ENCODE data around the gene MRM2. TPM values are rescaled to one million over a fixed set of nuclear protein-coding genes. Genes with fewer than 3 reads are reported as not detected.

Gene MRM2
- total RNA-seq, 2 donors from 2014 or later: 30.0 to 34.5 TPM

DNA sequence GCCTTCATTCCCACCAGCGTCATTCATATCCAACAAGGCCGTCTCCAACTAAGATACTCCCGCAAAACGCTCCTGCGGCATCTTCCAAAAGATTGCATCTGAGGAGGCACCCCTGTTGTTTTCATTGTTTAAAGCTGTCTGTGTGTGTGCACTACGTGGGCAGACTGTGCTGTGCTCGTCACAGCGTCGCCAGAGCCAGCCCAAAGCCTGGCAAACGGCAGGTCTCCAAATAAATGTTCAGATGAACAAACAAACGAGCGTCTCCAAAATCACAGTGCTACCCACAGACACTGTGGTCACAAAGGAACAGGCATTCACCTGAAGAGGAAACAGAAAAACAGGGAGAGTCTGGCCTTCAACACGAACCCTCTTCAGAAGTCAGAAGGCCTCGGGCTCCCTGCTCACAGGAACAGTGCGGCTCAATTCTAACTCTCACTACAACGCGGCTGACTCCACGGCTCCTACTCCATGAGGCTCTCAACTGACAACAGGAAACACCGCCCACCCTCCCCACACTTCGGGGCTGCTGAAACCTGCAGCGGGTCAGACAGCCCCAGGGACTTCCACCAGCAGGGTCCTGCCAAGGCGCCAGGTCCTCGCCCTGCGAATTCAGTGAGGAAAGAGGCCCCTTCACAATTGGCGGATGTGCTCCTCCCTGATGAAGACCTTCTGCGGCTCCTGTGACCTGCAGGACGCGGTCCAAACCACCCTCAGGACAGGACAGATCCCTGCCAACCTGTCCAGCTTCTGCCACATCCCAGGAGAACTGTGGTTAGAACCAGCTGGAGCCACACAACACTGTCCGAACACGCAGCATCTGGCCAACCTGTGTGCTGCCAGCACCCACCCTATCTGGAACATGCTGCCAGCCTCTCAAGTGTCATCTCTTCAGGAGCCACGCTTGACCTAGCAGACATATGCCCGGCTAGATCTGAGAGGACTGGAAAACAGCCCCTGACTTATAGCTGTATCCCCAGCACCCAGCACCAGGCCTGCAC lies 45.3 kb downstream of the MRM2 start:
- Mint-ChIP-seq H3K27ac (no peak overlapping the region), H3K36me3 (no peaks in the 10 kb centered on the region), H3K27me3 (no peaks in the 10 kb centered on the region), H3K4me3 (no peak overlapping the region), H3K4me1 (ENCODE audit: low read depth in 2 of 2) (peaks cover 3 to 5% of the 10 kb centered on the region in 2 donors), H3K9me3 (no peaks in the 10 kb centered on the region)
- ATAC-seq: no peak
- no peak for DNase-seq (ENCODE audit: low spot score)

DNA sequence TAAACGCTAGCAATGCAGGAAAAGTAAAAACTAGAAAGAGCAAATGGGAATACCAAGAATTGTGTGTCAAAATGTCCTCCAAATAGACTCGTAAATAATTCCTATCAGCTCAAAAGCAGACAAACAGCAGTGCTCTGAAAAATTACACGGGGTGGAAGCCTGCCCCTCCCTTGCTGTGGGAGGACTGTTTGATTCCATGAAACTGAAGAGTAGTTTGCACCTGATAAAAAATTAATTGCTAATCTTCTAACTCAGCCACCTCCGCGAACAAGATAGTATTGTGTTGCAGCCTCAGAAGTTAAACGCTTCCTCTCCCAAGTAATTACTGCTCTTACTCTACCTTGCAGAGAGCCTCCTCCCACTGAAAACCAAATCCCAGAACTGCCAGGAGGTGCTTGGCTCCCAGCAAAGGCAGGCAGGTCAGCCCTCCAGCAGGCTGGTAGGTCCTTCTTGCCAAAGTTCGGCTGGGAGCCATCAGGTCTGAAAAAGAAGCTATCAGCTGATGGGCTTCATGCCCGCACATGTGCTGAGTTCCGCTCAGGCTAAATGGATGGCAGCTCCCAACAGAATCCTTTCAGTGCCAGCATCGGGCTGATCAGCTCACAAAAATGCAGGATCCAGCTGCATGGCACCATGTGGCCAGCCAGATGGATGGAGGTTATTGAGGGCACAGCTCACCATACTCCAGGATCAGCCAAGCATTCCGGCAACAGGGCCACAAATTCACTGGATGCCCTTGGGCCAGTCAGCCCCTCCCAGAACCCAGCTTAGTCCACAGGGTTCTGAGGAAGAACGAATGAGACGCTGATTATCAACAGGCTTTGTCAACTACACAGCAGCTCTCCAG lies 46.4 kb downstream of the MRM2 start:
- H3K36me3 Mint-ChIP-seq: no peaks in the 10 kb centered on the region
- no peak for ATAC-seq
- no peaks in the 10 kb centered on the region for H3K9me3 Mint-ChIP-seq
- peaks cover 4 to 5% of the 10 kb centered on the region in 2 donors for H3K4me1 Mint-ChIP-seq (ENCODE audit: low read depth in 2 of 2)
- no peaks in the 10 kb centered on the region for H3K27me3 Mint-ChIP-seq
- no peak overlapping the region for H3K4me3 Mint-ChIP-seq
- H3K27ac Mint-ChIP-seq: no peak overlapping the region
- no peak for DNase-seq (ENCODE audit: low spot score)

DNA sequence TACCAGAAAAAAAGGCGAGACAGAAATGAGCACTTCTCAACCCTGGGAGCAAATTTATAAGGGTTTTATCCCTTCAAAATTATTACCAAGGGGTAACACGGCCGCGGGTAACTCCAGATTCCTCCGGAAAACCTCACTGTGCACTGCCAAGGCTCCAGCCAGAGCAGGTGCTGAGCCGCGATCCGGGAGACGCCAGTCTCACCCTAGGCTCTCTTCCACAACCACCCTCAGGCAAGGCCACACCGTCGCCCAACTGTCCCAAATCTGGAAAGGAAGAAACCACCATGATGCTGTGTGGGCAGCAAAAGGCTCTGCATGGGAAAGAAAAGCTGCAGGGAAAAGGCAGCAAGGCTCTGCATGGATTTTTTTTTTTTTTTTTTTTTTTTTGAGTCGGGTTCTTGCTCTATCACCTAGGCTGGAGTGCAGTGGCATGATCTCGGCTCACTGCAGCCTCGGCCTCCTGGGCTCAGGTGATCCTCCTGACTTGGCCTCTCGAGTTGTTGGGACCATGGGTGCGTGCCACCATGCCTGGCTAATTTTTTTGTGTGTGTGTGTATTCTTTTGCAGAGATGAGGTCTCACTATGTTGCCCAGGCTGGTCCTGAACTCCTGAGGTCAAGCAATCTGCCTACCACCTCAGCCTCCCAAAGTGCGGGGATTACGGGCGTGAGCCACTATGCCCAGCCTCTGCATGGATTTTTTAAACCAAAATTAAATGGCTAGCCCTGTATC lies 48.3 kb downstream of the MRM2 start:
- DNase-seq (ENCODE audit: low spot score): no peak
- ATAC-seq: no peak
- Mint-ChIP-seq H3K4me1 (ENCODE audit: low read depth in 2 of 2) (peaks cover 5 to 6% of the 10 kb centered on the region in 2 donors), H3K36me3 (peaks cover 7% of the 10 kb centered on the region), H3K27ac (no peak overlapping the region), H3K9me3 (no peaks in the 10 kb centered on the region), H3K4me3 (no peak overlapping the region), H3K27me3 (no peaks in the 10 kb centered on the region)

DNA sequence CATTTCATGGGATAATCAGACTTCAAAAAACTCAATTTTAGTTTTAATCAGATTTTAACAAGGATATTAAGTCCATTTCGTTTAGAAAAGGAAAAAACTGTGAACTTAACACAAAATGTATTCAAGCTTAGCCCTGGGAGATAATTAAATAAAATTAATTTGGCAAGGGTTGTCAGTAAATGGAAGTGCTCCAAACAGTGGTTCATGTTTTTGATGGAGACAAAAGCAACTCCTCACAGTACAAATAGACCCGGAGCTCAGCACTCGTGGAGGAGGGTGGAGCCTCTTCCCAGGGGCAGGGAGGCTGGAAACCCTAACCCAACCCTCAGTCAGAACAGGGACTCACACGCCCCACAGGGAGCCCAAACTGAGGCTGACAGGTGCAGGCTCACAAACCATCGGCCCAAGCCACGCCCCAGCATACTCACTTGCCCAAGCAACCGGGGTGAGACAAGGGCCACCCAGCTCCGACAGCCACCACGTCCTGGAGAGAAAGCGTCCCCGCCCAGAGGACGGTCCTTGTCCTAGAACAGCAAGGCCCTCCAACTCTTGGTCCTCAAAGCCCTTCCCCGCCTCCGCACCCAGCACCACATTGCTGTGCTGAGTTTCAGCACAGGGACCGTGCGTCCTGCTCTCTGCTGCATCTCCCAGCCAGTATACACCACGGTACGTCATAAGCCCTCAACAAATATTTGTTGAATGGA lies 49.0 kb downstream of the MRM2 start:
- H3K9me3 Mint-ChIP-seq: no peaks in the 10 kb centered on the region

DNA sequence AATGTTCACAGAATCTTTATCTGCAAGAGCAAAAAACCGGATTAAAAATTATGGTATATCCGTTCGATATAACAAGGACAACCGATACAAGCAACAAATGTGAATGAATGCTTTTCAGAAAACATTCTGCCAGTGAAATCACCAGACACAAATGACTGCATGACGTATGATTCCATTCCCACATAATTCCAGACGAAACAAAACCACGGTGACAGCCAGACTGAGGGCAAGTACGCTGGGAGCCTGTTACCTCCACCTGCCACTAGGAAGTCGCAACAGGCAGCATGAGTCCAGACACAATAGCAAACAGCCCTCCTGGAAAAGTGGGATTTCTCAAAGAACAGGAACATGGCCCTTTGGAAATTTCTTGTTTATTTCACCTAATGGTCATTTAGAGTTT lies 51.0 kb downstream of the MRM2 start:
- DNase-seq (ENCODE audit: low spot score): no peak
- Mint-ChIP-seq H3K27ac (no peak overlapping the region), H3K4me3 (no peak overlapping the region), H3K27me3 (no peaks in the 10 kb centered on the region), H3K36me3 (peaks cover 14% of the 10 kb centered on the region), H3K9me3 (no peaks in the 10 kb centered on the region), H3K4me1 (ENCODE audit: low read depth in 2 of 2) (peaks cover 0 to 3% of the 10 kb centered on the region in 2 donors)
- no peak for ATAC-seq

More for the DNA sequence above, 49.0 kb downstream of the MRM2 start:
- no peak overlapping the region for H3K4me3 Mint-ChIP-seq
- ATAC-seq (no peak), DNase-seq (ENCODE audit: low spot score) (no peak)
- H3K27ac Mint-ChIP-seq: no peak overlapping the region
- H3K36me3 Mint-ChIP-seq: peaks cover 14% of the 10 kb centered on the region
- H3K4me1 Mint-ChIP-seq (ENCODE audit: low read depth in 2 of 2): peaks cover 5 to 6% of the 10 kb centered on the region in 2 donors
- no peaks in the 10 kb centered on the region for H3K27me3 Mint-ChIP-seq

DNA sequence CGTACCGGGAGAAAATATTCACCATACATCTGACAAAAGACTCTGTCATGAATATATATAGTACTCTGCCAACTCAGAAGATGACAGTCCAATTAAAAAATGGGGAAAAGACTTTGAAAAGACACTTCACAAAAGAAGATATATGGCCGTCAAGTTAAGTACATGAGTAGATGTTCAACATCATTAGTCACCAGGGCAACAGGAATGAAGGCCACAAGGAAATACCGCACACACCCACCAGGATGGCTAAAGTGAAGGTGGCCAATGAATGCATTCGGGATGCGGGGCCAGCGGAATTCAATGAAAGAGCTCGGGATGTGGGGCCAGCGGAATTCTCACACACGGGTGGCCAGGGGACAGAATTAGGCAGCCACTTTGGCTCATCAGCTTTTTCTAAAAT lies 51.5 kb downstream of the MRM2 start:
- Mint-ChIP-seq H3K9me3 (no peaks in the 10 kb centered on the region), H3K36me3 (peaks cover 14% of the 10 kb centered on the region), H3K4me3 (no peak overlapping the region), H3K4me1 (ENCODE audit: low read depth in 2 of 2) (peaks cover 0 to 3% of the 10 kb centered on the region in 2 donors), H3K27ac (no peak overlapping the region), H3K27me3 (no peaks in the 10 kb centered on the region)
- ATAC-seq (no peak), DNase-seq (ENCODE audit: low spot score) (no peak)

DNA sequence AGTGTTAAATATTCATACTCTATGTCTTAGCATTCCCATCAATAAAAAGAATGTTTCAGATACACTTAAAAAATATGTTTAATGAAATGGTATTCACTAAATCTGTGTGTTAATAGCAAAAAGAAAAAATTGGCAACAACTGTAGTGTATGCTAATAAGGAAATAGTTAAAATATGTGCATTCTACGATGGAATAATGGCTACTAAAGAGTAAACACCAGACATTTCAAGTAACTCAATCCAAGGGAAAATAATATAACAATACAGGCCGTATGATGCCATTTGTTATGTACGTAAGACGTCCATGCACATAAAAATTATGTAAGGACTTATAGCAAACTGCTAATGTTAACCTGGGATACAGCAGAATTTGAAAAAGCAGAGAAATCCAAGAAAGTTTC lies 55.8 kb downstream of the MRM2 start:
- ATAC-seq: no peak

DNA sequence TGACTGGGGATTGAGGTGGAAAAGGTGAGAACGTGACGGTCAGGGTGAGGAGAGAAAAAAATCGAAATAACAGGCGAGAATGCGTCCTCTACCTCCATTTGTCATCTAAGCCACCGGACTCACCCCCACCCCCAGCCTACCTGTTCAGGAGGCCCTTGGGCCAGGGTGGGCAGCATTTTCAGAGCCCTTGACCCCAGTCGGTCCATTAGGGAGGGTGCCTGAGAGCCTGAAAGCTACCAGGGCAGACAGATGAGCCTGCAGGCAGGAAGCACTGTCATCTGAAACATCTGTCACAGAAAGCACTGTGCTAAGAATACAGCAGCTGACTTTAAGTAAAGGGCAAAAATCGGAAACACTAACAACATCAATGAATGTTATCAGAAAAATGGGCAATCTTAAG lies 56.3 kb downstream of the MRM2 start:
- peaks cover 0 to 3% of the 10 kb centered on the region in 2 donors for H3K4me1 Mint-ChIP-seq (ENCODE audit: low read depth in 2 of 2)
- no peak overlapping the region for H3K27ac Mint-ChIP-seq
- H3K4me3 Mint-ChIP-seq: no peak overlapping the region
- H3K9me3 Mint-ChIP-seq: no peaks in the 10 kb centered on the region
- H3K27me3 Mint-ChIP-seq: no peaks in the 10 kb centered on the region
- ATAC-seq: no peak
- no peak for DNase-seq (ENCODE audit: low spot score)
- H3K36me3 Mint-ChIP-seq: peaks cover 14% of the 10 kb centered on the region

More for the DNA sequence above, 55.8 kb downstream of the MRM2 start:
- Mint-ChIP-seq H3K27ac (no peak overlapping the region), H3K4me1 (ENCODE audit: low read depth in 2 of 2) (peaks cover 0 to 3% of the 10 kb centered on the region in 2 donors), H3K36me3 (peaks cover 14% of the 10 kb centered on the region), H3K9me3 (no peaks in the 10 kb centered on the region), H3K4me3 (no peak overlapping the region), H3K27me3 (no peaks in the 10 kb centered on the region)
- DNase-seq (ENCODE audit: low spot score): no peak

Other genes starting within 250 kb of the MRM2 start
- 10 to 100 TPM; 39.5 to 79.4 TPM for gene MAD1L1, start 9.3 kb downstream of the MRM2 start, total RNA-seq
- gene NUDT1, start within 50 bp of the MRM2 start, total RNA-seq: 10 to 100 TPM; 31.7 to 65.2 TPM
- gene SNX8, start 72.2 kb upstream of the MRM2 start, total RNA-seq: 10 to 100 TPM; 28.9 to 34.5 TPM
- gene EIF3B, start 112.6 kb upstream of the MRM2 start, total RNA-seq: 100 to 1,000 TPM; 229 to 348 TPM
- 10 to 100 TPM; 29.6 to 31.7 TPM for gene CHST12, start 161.4 kb upstream of the MRM2 start, total RNA-seq
- gene GRIFIN, start 234.2 kb upstream of the MRM2 start, total RNA-seq: not detected

Data from natural killer cell treated with Interleukin-12 subunit alpha and Interleukin-12 subunit beta and Interleukin-15 and Interleukin-18, amount 100 ng/mL, for 72 hours (primary cell).